ENCODE results near the gene GTF3C5.
A peak's percentile ranks its signal among the peaks of the same experiment; 100 is the strongest.
"Not testable (repeated sequence)": the region's sequence is repeated elsewhere in the genome, so short reads cannot be mapped to it uniquely, and the experiment has no call there.

GTF3C5 gene

DNA sequence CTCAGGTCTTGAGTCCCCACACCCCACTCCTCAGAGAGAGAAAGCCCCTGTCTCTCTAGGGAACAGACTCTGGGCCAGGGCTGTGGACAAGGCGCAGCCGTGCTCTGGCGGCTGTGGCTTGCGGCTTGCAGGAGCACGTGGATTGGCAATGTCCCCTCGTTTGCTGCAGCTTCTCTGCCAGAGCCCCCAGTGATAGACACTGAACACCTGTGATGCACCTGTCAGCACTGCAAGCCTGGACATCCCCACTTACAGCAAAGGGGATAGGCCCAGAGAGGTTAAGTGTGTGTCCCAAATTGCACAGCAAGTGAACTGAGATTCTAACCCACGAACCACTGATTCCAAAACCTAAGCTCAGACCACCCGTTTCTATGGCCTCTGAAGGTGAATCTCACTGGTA is 45.3 kb upstream of the GTF3C5 start:
- ChIA-PET POLR2A (no interaction called here), CTCF (interaction anchor here (1.9 kb wide), 1 partner anchor 12 kb away, joined by 8 read pairs; no protein-coding TSS in a partner anchor)
- TF ChIP-seq, protein P1, sequence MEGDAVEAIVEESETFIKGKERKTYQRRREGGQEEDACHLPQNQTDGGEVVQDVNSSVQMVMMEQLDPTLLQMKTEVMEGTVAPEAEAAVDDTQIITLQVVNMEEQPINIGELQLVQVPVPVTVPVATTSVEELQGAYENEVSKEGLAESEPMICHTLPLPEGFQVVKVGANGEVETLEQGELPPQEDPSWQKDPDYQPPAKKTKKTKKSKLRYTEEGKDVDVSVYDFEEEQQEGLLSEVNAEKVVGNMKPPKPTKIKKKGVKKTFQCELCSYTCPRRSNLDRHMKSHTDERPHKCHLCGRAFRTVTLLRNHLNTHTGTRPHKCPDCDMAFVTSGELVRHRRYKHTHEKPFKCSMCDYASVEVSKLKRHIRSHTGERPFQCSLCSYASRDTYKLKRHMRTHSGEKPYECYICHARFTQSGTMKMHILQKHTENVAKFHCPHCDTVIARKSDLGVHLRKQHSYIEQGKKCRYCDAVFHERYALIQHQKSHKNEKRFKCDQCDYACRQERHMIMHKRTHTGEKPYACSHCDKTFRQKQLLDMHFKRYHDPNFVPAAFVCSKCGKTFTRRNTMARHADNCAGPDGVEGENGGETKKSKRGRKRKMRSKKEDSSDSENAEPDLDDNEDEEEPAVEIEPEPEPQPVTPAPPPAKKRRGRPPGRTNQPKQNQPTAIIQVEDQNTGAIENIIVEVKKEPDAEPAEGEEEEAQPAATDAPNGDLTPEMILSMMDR (IDR thresholded peaks at IDR 0.05; ENCODE audit: control extremely low read depth, extremely low read depth, low read depth, missing control alignments), result no peak
- DNase-seq (ENCODE audit: extremely low spot score), result no peak

DNA sequence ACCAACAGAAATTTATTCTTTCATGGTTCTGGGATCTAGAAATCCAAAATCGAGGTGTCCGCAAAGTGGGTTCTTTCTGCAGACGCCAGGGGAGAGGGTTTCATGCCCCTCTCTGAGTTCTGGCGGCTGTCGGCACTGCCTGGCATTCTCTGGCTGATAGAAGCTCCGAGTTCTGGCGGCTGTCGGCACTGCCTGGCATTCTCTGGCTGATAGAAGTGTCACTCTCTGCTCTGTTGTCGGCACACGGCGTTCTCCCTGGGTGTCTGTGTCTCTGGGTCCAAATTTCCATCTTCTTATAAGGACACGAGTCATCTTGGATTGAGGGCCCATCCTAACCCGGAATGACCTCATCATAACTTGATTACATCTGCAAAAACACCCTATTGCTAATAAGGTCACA is 44.7 kb upstream of the GTF3C5 start:
- no peak for DNase-seq (ENCODE audit: extremely low spot score)
- POLR2A ChIA-PET, result no interaction called here
- CTCF ChIA-PET, result interaction anchor here (1.9 kb wide), 1 partner anchor 13 kb away, joined by 8 read pairs; no protein-coding TSS in a partner anchor
- TF ChIP-seq, protein P1 (IDR thresholded peaks at IDR 0.05; ENCODE audit: control extremely low read depth, extremely low read depth, low read depth, missing control alignments), result no peak

DNA sequence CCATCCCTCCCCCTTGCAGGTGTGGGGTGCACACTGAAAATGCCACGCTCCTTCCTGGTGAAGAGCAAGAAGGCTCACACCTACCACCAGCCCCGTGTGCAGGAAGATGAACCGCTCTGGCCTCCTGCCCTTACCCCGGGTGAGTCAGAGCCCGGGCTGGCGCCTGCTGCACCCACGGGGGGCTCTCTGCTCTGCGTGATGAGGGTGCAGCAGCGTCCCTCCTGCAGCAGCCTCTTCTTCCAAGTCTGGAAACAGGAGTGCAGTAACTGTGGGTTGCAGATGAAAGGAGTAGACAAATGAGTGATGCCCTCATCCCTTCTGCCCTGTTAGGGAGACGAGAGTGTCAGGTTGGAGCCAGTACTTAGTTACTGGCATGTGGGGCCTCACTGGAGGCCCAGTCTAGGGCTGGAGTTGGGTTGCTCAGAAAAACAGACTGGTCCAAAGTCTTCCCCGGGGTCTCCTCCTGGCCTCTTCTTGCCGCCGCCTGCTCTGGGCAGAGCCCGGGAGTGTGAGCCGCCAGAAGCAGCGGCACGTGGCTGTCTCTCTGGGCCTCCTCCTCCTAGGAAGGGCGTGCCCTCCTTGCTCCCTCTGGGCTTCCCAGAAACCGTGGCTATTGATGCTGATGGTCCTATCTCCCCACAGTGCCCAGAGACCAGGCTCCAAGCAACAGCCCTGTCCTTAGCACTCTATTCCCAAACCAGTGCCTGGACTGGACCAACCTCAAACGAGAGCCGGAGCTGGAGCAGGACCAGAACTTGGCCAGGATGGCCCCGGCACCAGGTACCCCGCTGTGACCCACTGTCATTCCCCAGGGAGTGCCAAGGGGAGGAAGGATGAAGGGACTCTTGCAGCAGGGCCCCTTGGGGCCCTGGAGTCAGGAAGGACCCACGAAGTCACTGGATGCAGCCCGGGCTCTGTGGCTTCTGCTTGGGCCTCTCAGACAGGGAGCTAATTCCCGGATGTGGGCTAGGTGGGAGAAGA is 43.9 kb upstream of the GTF3C5 start:
- TF ChIP-seq, protein P1 (IDR thresholded peaks at IDR 0.05; ENCODE audit: control extremely low read depth, extremely low read depth, low read depth, missing control alignments), result no peak
- no peak for DNase-seq (ENCODE audit: extremely low spot score)
- ChIA-PET POLR2A (no interaction called here), CTCF (interaction anchor here (1.9 to 2.2 kb wide), 2 partner anchors 9 to 14 kb away, joined by 8 to 11 read pairs; partner anchors contain the start of gene GFI1B)

DNA sequence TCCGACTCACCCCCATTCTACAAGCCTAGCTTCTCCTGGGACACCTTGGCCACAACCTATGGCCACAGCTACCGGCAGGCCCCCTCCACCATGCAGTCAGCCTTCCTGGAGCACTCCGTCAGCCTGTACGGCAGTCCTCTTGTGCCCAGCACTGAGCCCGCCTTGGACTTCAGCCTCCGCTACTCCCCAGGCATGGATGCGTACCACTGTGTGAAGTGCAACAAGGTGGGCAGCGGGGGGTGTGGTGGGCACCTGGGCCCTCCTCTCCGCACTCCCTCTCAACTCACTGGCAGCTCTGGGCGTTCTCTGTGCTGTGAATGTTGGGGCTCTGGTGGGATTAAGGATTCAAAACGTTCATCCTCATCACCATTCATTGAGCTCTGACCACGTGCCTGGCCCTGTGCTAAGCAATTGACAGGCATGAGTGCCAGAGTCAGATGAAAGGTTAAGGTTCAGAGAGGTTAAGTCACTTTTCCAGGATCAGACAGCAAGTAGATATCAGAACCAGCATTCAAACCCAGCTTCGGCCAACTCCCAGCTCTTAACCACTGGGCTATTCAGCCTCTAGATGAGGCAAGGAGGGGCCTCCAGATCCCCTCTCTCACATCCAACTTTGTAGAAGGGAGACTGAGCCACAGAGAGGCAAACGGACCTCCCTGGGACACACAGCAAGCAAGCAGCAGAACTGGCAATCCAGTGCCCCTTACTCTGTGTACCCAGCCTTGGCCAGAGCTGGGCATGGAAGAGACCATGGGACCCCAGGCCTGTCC is 42.4 kb upstream of the GTF3C5 start:
- ChIA-PET POLR2A (no interaction called here), CTCF (interaction anchor here (0.8 to 2.2 kb wide), 2 partner anchors 10 to 87 kb away, joined by 3 to 11 read pairs; partner anchors contain the start of gene GFI1B)
- TF ChIP-seq, protein P1 (IDR thresholded peaks at IDR 0.05; ENCODE audit: control extremely low read depth, extremely low read depth, low read depth, missing control alignments), result no peak
- no peak for DNase-seq (ENCODE audit: extremely low spot score)

DNA sequence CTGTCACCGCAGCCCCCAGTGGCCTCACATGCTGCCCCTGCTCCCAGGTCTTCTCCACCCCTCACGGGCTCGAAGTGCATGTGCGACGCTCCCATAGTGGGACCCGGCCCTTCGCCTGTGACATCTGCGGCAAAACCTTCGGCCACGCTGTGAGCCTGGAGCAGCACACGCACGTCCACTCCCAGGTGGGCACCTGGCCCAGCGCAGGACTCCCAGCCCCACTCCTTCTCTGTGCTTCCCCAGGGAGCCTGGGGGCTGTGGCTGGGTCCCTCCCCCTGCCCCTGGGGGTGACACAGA is 41.8 kb upstream of the GTF3C5 start:
- ChIA-PET POLR2A (no interaction called here), CTCF (interaction anchor here (0.8 to 2.2 kb wide), 2 partner anchors 11 to 88 kb away, joined by 3 to 11 read pairs; partner anchors contain the start of gene GFI1B)
- TF ChIP-seq, protein P1 (IDR thresholded peaks at IDR 0.05; ENCODE audit: control extremely low read depth, extremely low read depth, low read depth, missing control alignments), result no peak
- peak; percentile 10 for DNase-seq (ENCODE audit: extremely low spot score)

DNA sequence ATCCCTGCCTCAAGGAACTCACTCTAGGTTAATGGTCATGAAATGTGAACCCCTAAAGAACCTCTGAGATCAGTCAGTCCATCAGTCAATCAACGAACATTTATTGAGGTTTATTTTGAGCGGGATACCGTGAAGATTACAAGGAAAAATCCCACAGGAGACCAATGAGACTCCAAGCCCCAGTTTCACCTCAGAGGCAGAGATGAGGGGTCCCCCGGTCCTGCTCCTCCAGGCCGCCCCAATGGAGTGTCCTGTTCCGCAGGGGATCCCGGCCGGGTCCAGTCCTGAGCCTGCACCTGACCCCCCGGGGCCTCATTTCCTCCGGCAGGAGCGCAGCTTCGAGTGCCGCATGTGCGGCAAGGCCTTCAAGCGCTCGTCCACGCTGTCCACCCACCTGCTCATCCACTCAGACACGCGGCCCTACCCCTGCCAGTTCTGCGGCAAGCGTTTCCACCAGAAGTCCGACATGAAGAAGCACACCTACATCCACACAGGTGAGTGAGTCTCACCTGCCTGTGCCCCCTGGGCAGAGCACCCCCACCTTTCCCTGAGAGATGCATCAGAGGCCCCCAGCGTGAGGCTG is 41.3 kb upstream of the GTF3C5 start:
- TF ChIP-seq, protein P1 (IDR thresholded peaks at IDR 0.05; ENCODE audit: control extremely low read depth, extremely low read depth, low read depth, missing control alignments), result no peak
- POLR2A ChIA-PET, result no interaction called here
- CTCF ChIA-PET, result no interaction called here
- no peak for DNase-seq (ENCODE audit: extremely low spot score)

DNA sequence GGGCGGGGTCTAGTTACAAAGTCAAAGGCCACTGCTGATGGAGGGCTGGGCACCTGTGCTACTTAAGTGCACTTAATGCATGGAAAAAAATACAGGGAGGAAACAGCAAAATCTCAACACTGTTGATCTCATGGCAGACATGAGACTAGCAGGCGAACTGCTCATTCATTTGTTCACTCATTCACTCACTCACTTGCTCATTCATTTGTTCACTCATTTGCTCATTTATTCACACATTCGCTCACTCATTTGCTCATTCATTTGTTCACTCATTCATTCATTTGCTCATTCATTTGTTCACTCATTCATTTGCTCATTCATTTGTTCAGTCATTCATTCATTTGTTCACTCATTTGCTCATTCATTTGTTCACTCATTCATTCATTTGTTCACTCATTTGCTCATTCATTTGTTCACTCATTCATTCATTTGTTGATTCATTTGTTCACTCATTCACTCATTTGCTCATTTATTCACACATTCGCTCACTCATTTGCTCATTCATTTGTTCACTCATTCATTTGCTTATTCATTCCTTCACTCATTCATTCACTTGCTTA is 40.7 kb upstream of the GTF3C5 start:
- POLR2A ChIA-PET; DNase-seq (ENCODE audit: extremely low spot score): not testable (repeated sequence)
- CTCF ChIA-PET, result interaction anchor here (3.5 kb wide), 1 partner anchor 13 kb away, joined by 15 read pairs; the partner anchor contains the start of gene GFI1B
